Kidney (tissue), 14 donors: ENCODE measurements around the gene SLC44A4. TPM values are rescaled to one million over a fixed set of nuclear protein-coding genes. Genes with fewer than 3 reads are reported as not detected.

ENCODE experiments used
- DNase-seq, 5 donors: peaks; one replicate each; pipeline ENCODE4 v3.0.0-alpha.2; 2013 to 2020
- FAIRE-seq: peaks from 2 replicates; lab custom pipeline; 2012; peaks lifted over from hg19 to GRCh38; lab: Jason Lieb, UNC
- H3K27ac ChIP-seq, 2 donors: one replicate each; pipeline ENCODE4 v1.7.0; 2013; ENCODE audit warnings: low read depth in 2 of 2, low read length in 2 of 2, inconsistent platforms in 1 of 2
- H3K27me3 ChIP-seq: one replicate; pipeline ENCODE4 v1.7.1; 2013; ENCODE audit warnings: low read length, inconsistent platforms; ENCODE audit not compliant: control insufficient read depth, insufficient read depth
- H3K36me3 ChIP-seq, 3 donors: one replicate each; pipeline versions ENCODE4 v1.7.0 to v1.7.1; 2013; ENCODE audit warnings: low read length in 3 of 3, control low read depth in 1 of 3, inconsistent platforms in 1 of 3; ENCODE audit not compliant: insufficient read depth in 3 of 3, control insufficient read depth in 2 of 3
- H3K4me1 ChIP-seq, 3 donors: one replicate each; pipeline versions ENCODE4 v1.7.0 to v1.7.1; 2013; ENCODE audit warnings: low read length in 3 of 3, inconsistent platforms in 1 of 3, low read depth in 1 of 3; ENCODE audit not compliant: control insufficient read depth in 2 of 3, insufficient read depth in 2 of 3
- H3K4me3 ChIP-seq, 3 donors: one replicate each; pipeline versions ENCODE4 v1.7.0 to v1.8.1; 2013; ENCODE audit warnings: low read length in 3 of 3, control low read depth in 1 of 3, inconsistent platforms in 1 of 3
- H3K9ac ChIP-seq, 3 donors: one replicate each; pipeline versions ENCODE4 v1.7.0 to v1.7.1; 2013; ENCODE audit warnings: low read length in 3 of 3, control low read depth in 1 of 3, inconsistent platforms in 1 of 3
- H3K9me3 ChIP-seq, 3 donors: one replicate each; pipeline versions ENCODE4 v1.7.0 to v1.7.1; 2013; ENCODE audit warnings: low read length in 3 of 3, control low read depth in 1 of 3, inconsistent platforms in 1 of 3; ENCODE audit not compliant: control insufficient read depth in 2 of 3, insufficient read depth in 1 of 3
- intact Hi-C: fragments of 100-400 bp; cut with DNase I; formaldehyde crosslinking; loops from one replicate; pipeline ENCODE4 v1.11.1; 2022
- polyA plus RNA-seq: library from polyadenylated mRNA; stranded (reverse); fragments of 350-450 nt; fragmentation: Illumina TruSeq; extraction: RNeasy Lipid Tissue Mini Kit (QIAGEN cat#74804); gene quantifications from one replicate; pipeline ENCODE4 v1.2.3, GENCODE V29; 2014; ENCODE audit warnings: low read depth, low replicate concordance; ENCODE audit not compliant: insufficient read depth
- total RNA-seq: library from RNA; stranded (reverse); fragmentation: NEBNext Ultra II Directional; extraction: Animal tissue kit (Norgen Biotek cat#: 25700); gene quantifications from one replicate; pipeline ENCODE4 v1.2.1, GENCODE V29; 2021
- TF ChIP-seq, protein P1 (sequence below): IDR thresholded peaks from 3 replicates; pipeline ENCODE4 v1.5.1; 2012; ENCODE audit warnings: mild to moderate bottlenecking, moderate library complexity, borderline replicate concordance; ENCODE audit not compliant: insufficient read depth; ENCODE audit errors: extremely low read depth
- donor health status: control.
- donor health status: control.
- donor health status: control.
- donor health status: control.
- donor health status: control.
- donor health status: DM: yes; HTN: yes; CAD: no.
- donor health status: Normal renal cell carcinoma (clear cell type).

Gene SLC44A4
- total and polyA plus RNA-seq, 2 donors from 2014 or later, result 37.4 to 137 TPM

DNA sequence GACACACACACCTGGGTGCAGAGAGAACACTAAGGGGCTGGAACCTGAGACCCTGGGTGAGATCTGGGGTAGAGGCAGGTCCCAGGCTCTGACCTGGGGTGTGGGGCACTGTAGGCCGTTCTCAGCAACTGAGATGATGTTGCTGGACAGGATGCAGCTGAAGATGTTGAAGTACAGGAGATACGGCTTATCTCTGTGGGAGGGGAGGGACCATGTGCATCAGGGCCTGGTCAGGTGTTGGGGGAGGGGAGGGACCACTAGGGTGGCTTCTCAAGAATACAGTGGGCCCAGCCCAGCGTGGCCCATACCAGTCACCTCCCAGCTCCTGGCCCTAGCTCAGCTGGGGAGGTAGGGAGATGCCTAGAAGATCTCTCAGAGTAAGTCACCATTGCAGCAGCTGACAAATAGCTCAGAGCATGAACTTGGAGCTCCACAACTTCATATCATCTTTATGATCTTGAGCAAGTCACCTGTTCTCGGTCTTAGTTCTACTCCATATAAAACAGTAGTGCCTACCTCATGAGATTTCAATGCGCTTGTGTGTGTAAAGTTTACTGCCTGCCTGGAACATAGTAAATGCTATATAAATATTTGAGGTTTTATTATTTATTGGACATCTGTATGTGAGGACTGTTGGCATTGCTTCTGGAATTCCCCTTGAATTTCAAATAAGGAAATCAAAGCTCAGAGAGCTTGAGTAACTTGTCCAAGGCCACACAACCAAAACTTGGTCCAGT lies 3.8 kb downstream of the SLC44A4 start:
- H3K9me3 ChIP-seq, result no peaks in the 10 kb centered on the region
- no peak for FAIRE-seq
- H3K27me3 ChIP-seq, result no peaks in the 10 kb centered on the region
- peaks cover 0 to 3% (median 2%) of the 10 kb centered on the region in 3 donors for H3K36me3 ChIP-seq
- intact Hi-C loops, result no loop called here
- TF ChIP-seq, protein P1, sequence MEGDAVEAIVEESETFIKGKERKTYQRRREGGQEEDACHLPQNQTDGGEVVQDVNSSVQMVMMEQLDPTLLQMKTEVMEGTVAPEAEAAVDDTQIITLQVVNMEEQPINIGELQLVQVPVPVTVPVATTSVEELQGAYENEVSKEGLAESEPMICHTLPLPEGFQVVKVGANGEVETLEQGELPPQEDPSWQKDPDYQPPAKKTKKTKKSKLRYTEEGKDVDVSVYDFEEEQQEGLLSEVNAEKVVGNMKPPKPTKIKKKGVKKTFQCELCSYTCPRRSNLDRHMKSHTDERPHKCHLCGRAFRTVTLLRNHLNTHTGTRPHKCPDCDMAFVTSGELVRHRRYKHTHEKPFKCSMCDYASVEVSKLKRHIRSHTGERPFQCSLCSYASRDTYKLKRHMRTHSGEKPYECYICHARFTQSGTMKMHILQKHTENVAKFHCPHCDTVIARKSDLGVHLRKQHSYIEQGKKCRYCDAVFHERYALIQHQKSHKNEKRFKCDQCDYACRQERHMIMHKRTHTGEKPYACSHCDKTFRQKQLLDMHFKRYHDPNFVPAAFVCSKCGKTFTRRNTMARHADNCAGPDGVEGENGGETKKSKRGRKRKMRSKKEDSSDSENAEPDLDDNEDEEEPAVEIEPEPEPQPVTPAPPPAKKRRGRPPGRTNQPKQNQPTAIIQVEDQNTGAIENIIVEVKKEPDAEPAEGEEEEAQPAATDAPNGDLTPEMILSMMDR, result no peak
- no peak overlapping the region for H3K4me3 ChIP-seq
- no peak for DNase-seq
- no peak overlapping the region for H3K9ac ChIP-seq
- no peak overlapping the region for H3K27ac ChIP-seq
- H3K4me1 ChIP-seq, result peaks cover 0 to 12% (median 0%) of the 10 kb centered on the region in 3 donors

DNA sequence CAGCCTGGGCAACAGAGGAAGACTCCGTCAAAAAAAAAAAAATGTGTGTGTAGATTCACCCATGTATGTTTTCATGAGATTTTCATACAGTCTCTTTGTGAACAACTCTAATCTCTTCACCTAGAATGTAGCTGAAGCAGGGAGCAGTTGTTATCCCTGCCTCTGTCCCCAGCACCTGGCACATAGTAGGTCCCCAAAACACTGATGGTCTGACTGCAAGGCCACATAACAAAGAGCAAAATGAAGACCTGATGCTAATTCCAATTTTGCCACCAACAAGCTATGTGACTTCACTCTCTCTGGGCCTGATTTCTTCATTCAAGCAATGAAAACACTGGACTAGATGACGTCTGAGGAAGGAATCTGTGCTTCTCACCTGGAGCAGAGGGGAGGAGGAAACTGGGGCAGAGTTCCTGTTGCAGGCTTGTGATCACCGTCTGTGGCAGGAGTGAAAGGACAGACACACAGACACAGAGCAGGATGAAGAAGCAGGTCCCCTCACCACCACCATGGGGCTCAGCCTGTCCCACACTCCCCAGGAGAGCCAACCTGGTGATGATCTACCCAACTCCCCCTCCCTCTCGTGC lies 4.6 kb downstream of the SLC44A4 start:
- TF ChIP-seq, protein P1, result no peak
- FAIRE-seq (no peak), DNase-seq (no peak)
- H3K4me1 ChIP-seq, result peaks cover 0 to 12% (median 0%) of the 10 kb centered on the region in 3 donors
- intact Hi-C loops, result no loop called here
- H3K9ac ChIP-seq, result no peak overlapping the region
- H3K36me3 ChIP-seq, result peaks cover 0 to 5% (median 0%) of the 10 kb centered on the region in 3 donors
- no peaks in the 10 kb centered on the region for H3K9me3 ChIP-seq
- no peak overlapping the region for H3K27ac ChIP-seq
- no peaks in the 10 kb centered on the region for H3K27me3 ChIP-seq
- H3K4me3 ChIP-seq, result no peak overlapping the region

DNA sequence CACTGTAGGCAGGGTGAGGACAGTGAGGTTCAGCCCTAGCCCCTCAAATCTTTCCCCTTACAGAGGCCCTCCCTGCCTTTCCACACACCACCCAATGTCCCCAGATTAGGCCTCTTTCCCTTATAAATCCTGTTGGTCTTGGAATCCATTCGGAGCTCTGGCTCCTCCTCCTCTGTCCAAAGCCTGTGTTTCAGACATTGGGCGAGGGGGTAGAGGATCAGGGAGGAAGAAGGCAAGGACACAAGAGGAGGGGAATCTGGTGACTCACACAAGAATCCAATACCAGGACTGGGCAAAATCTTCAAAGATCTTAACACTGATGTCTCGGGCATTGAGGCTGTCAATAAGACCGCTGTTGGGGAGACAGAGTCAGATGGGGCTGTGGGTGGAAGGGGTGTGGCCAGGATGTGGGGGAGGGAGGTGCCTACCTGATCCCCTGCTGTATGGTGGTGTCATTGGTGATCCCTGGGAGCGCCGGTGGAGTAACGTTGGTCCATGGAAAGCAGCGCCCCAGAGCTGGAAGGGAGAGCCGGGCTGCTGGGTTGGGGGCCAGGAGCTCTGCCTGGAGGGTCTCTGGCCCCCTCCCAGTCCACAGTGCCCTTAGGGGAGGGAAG lies 7.6 kb downstream of the SLC44A4 start:
- Histone ChIP-seq H3K9me3 (no peaks in the 10 kb centered on the region), H3K9ac (no peak overlapping the region), H3K4me1 (peaks cover 0 to 6% (median under 1%) of the 10 kb centered on the region in 3 donors), H3K27ac (no peak overlapping the region), H3K27me3 (no peaks in the 10 kb centered on the region), H3K4me3 (no peak overlapping the region), H3K36me3 (peaks cover 0 to 6% (median 0%) of the 10 kb centered on the region in 3 donors)
- no peak for FAIRE-seq
- DNase-seq, result peak in 1 of 5 donors; percentile 69
- intact Hi-C loops, result no loop called here
- TF ChIP-seq, protein P1, result no peak
